ENCODE data around the gene GLT1D1.

DNA sequence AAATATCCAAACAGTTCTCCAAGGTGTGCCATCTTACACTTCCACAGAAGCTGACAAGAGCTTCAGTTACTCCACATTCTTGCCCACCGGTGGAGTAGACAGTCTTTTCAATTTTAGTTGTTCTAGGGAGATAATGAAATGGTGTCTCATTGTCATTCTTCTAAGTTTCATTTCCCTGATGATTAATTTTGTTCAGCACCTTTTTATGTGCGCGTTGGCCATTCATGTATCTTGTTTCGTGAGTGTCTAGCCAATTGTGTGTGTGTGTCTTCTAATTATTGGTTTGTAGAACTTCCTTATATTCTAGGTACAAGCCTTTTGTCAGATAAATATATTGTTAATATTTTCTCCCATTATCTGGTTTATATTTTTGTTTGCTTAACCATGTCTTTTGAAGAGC lies 63.1 kb downstream of the GLT1D1 start:
- TF ChIP-seq, protein P1, sequence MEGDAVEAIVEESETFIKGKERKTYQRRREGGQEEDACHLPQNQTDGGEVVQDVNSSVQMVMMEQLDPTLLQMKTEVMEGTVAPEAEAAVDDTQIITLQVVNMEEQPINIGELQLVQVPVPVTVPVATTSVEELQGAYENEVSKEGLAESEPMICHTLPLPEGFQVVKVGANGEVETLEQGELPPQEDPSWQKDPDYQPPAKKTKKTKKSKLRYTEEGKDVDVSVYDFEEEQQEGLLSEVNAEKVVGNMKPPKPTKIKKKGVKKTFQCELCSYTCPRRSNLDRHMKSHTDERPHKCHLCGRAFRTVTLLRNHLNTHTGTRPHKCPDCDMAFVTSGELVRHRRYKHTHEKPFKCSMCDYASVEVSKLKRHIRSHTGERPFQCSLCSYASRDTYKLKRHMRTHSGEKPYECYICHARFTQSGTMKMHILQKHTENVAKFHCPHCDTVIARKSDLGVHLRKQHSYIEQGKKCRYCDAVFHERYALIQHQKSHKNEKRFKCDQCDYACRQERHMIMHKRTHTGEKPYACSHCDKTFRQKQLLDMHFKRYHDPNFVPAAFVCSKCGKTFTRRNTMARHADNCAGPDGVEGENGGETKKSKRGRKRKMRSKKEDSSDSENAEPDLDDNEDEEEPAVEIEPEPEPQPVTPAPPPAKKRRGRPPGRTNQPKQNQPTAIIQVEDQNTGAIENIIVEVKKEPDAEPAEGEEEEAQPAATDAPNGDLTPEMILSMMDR (IDR thresholded peaks at IDR 0.05) = no peak
- no peak for TF ChIP-seq POLR2A (IDR thresholded peaks at IDR 0.05)
- no peak for TF ChIP-seq EP300 (IDR thresholded peaks at IDR 0.05)
- no peak for TF ChIP-seq POLR2AphosphoS5 (IDR thresholded peaks at IDR 0.05)
